NCI-H345 treated with DMSO at 0.1 percent for 48 hours (cell line): ENCODE data around the gene PPP1R12A.
A peak's percentile ranks its signal among the peaks of the same experiment; 100 is the strongest.

Experiments used
- DNase-seq: peaks from one replicate; lab custom pipeline; 2025; ENCODE audit not compliant: unreplicated experiment; lab: John Stamatoyannopoulos, UW

PPP1R12A gene

DNA sequence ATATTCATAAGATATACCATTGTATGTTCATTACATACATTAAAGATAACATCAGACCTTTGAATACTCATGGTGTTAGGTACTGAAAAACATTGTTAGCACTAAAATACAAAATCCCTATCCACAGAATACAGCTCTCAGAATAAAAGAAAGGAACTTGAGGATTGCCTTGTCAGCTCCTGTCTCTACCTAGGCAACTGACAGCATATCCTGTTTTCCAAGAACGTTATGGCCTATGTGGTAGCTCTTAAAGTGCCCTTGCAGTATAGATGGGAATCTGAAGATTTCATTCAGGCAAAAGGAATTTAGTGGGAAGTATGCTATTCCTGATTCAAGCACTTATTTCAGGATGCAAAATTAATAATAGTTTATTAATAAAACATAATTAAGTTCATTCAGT is 1.8 kb upstream of the PPP1R12A start:
- DNase-seq: no peak

DNA sequence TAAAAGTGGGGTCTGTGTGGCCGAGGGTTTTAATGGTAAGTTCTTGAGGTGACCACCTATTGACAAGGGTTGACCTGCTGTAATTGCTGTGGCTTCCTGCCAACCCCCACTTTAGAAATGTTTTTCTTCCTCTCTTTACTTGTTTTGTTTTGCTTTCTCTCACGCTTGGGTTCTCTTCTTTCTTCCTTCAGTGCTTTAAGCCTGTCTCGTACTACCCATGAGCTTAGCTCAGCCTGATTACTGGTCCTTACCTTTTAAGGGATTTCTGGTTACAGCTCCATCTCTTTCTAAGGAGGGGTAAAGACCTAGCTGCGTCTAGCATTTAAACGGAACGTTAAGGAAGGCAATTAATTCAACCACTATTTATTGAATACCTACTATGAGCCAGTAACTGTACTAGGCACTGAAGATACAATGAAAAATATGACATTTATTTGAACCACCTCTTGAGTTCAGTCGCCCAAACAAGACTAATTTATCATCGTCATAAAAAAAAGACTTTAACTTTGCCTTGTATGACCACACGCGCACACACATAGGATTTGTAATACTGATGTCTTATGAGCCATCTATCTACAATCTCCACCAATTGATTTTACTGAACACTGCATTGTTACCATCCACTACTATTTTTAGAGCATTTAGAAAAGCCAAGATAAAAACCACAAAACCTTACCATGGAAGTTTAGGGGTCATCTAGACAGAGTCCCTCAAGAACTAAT is 888 bp upstream of the PPP1R12A start:
- DNase-seq: no peak

DNA sequence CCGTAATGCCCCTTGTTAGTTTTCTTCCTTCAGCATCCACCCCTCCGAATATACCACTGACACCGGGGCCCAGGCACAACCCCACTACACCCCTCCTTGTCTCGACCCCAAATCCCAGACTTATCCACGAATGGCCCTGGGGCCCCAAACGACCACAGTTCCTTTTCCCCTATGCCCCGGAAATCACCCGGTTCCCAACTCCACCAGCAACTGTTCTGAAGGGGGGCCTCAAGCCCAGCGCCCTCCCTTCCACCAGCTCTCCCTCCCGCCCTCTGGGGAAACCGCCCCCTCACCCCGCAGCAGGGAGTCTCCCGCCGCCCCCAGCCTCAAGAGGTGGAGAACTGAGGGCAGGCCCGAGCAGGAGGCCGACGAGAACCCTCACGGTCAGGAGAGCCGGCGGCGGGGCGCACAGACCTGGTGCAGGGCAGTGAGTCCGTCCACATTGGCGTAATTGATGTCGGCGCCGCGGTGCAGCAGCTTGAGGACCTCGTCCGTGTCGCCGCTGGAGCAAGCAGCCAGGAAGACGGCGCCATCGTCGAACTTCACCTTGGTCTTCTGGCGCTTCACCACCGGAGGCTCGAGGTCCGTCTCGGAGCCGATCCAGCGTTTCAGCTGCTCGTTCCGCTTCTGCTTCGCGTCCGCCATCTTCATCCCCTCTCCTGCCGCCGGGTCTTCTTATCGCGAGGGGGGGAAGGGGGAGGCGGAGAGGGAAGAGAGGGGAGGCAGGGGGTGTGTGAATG is 446 bp downstream of the PPP1R12A start:
- DNase-seq: peak; percentile 49

DNA sequence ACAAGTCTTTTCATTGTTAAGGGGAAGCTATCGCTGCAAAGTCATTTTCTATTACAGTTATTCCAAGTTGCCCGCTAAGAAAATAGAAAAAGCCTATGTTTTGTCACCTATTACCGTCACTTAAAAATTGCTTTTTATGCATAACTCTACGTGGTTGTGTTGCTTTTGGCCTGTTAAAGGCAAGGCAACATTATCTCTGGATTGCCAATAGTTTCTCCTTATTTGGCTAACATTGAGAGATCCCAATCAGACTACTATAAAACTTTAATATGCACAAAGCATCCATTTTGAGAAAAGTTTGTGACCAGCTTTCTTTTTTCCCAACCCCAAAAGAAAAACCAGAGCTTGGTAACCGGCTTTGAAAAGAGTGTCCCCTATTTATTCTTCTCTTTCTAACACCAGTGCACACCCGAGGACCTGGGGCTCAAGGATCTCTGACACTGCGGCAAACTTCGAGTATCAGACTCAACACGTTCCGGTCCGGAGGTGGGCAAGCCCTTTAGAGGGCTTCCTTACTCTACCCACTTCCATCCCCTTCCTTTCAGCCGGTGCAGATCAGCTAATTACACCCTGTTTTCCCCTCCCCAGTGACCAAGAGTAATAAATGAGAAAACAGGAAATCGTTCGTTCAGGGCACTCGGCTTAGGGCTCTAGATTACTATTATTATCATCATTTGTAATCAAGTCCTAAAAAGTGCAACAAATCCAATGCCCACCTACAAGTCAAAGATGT is 1.2 kb downstream of the PPP1R12A start:
- DNase-seq: no peak

DNA sequence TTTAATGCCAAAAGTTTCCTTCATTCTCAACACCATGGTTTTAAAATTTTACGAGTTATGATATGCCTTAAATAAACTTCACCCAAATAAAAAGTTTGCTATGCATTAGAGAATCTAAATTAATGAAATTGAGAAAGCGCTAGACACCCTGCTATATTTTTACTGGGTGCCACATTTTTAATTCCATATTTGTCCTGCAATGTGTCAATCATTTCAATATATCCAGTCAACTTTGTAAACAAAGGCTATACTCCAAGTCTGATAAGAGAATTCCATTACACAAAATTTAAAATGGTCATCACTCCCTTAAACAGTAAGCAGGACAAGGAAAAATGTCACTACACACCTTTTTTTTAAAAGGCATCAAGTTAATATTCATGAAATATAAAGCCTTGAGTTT is 1.9 kb downstream of the PPP1R12A start:
- no peak for DNase-seq

DNA sequence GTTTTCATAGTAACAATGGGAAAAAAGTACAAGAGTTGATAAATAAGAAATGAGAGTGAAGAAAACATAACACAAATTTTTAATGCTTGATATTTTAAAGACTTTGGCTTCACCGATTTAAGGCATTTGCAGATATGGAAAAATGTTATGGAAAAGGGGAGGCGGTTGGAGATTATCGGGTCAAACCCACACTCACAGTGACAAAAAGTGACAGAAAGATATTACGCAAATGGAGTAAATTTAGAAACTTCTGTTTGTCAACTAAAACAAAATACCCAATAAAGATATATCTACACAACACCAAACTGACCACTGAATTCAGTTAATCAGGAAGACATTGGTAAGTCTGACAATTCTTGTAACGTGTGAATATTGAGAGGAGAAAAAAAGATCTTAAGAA is 2.5 kb downstream of the PPP1R12A start:
- no peak for DNase-seq

DNA sequence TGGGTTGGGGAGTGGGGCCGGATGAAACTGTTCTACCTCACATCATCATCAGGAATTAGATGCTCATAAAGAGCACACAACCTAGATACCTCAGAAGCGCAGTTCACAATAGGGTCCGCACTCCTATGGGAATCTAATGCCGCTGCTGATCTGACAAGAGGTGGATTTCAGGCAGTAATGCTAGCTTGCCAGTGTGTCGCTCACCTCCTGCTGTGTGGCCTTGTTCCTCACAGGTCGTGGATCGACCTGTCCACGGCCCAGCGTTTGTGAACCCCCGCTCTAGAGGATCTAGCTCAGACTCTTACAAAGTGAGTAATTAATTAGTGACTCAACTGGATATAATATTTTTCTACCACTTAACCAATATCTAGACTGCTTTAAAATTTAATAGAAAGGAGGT is 5.8 kb downstream of the PPP1R12A start:
- DNase-seq: no peak

DNA sequence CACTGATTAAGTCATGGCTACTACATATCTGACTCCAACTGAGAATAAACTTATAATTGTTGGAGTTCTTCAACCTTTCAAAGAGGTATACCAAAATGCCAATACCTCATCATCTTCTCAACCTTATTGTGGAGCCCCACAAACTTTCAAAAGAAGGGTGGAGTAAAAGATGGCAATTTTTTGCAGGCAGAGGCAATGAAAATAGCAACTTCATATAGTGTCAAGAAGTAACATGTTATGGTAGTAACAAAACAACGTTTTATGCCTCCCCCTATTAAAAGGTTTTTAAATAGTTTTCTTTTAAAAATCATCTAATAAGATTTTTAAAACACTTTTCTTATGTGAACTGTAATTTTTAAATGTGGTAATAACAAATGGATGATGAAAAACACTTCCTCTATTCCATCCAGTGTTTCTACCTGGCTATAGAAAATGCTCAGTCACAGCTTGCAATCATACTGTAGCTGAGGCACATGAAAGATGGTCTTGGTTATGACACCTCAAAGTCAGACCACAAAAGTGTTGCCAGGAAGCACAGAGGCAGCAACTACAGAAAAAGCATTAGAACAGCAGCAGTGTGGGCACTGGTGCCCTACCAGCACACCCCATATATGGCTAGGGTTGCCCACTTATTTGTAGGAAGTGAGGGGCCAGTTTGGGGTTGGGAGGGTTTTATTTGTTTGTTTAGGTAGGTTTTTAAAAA is 7.0 kb downstream of the PPP1R12A start:
- no peak for DNase-seq

DNA sequence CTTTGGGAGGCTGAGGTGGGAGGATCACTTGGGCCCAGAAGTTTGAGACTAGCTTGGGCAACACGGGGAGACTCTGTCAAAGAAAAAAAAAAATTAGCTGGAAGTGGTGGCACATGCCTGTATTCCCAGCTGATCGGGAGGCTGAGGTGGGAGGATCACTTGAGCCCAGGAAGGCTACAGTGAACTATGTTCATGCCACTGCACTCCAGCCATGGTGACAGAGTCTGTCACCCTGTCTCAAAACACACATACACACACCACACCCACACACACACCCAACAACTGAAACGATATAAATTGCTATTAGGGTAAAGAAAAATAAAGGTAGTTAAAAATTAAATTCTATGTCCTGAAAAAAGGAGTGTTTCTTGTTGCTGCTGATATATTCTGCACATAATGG is 7.9 kb downstream of the PPP1R12A start:
- no peak for DNase-seq

DNA sequence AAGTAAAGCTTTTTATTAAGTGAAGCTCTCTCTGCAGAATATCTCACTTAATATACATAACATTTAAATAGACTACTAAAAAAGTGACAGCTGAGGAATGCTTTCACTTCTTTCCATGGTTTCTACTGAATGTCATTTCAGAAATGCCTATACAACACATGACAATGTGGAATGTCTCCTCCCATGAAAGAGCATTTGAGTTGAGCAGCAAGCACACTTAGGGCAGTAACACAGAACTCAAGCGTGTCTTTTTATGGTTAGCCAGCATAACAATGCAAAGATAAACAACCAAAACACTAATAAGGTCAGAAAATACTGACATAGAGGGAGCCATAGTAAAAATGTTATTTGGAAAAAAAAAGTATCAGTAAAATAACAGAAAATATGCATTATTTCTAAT is 9.4 kb downstream of the PPP1R12A start:
- no peak for DNase-seq

DNA sequence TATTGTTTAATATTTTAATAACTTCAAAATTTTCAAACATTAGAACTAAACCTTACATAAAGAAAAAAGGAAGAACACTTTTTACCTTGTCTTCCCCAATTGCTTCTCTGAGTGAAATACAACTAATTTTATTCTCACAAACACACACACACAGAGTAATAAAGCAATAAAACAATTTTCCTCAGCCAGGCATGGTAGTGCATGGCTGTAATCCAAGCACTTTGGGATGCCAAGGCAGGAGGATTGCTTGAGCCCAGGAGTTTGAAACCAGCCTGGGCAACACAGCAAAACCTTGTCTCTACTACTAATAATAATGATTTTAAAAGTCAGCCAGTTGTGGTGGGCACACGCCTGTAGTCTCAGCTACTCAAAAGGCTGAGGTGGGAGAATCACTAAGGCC is 13.1 kb downstream of the PPP1R12A start:
- DNase-seq: no peak

DNA sequence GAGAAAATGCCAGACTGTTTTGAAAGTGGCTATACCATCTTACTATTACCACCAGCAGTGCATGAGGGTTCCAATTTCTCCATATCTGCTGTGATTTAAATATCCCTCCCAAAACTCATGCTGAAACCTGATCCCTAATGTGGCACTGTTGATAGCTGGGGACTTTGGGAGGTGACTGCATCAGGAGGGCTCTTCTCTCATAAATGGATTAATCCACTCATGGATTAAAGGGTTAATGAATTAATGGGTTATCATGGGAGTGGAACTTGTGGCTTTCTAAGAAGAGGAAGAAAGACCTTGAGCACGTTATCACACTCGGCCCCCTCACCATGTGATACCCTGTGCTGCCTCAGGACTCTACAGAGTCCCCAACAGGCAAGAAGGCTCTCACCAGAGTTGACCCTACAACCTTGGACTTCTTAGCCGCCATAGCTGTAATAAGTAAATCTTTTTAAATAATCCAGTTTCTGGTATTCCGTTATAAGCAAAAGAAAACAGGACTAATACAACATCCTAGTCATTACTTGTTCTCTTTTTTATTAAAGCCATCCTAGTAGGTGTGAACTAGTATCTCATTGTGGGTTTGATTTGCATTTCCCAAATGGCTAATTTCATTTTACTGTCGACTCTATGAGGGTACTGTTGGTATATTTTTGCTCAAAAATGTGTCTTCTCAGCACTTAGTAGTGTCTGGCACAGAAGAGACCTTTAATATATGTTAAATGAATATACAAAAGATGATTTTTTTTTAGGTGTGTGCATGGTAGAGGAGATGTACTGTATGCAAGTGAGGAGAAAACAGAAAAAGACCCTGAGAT is 14.3 kb downstream of the PPP1R12A start:
- no peak for DNase-seq

DNA sequence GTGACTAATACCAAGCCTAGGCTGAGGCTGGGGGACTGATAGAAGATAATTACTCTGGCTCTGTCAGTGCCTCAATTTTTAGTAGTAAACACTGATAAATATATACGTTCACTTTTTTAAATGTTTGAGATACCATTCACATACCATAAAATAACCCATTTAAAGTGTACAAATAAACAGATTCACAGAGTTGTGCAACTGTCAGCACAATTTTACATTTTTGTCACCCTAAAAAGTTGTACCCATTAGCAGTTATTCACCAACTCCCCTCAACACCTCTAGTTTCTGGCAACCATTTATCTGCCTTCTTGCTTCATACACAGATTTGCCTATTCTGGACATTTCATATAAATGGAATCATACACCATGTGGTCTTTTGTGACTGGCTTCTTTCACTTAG is 15.1 kb downstream of the PPP1R12A start:
- no peak for DNase-seq

DNA sequence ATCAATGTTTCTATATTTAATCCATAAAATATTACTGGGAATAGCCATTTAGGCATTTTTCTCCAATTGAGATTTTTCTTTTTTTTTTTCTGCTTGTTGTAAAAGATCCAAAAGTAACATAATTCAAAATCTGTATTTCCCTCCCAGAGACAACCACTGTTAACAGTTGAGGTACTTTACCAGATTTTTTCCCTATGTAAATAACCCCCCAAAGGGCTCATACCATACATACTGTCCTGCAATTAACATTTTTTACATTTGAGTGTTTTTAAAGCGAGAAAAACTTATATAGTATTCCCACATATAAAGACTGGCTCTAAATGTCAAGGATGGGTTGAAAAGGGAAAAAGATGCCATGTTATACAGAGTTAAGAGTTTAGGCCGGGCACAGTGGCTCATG is 18.1 kb downstream of the PPP1R12A start:
- no peak for DNase-seq

DNA sequence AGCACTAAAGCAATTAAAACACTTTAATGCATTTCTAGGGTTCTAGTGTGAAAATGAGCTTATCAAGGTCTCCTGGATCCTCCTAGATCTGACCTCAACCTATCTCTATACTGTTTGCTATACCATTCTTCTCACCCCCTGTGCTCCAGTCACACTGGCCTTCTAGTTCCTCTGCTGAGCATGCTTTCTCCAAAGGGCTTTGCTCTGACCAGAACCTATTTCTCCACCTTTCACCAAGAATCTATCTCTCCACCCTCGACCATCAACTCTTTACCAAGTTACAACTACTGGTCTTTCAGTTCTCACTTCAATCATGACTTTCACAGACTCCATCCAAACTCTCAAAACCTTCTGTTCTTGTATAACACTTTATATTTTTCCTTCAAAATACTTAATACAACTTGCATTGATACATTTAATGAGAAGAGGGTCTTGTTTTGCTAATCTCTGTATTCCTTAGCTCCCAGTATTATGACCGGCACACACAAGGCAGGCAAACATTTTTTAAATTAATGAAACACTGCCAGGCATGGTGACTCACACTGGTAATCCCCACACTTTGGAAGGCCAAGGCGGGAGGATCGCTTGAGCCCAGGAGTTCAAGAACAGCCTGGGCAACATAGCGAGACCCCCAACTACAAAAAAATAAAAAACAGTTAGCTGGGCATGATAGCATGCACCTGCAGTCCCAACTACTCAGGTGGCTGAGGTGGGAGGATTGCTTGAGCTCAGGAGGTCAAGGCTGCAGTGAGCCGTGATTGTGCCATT is 22.8 kb downstream of the PPP1R12A start:
- no peak for DNase-seq

DNA sequence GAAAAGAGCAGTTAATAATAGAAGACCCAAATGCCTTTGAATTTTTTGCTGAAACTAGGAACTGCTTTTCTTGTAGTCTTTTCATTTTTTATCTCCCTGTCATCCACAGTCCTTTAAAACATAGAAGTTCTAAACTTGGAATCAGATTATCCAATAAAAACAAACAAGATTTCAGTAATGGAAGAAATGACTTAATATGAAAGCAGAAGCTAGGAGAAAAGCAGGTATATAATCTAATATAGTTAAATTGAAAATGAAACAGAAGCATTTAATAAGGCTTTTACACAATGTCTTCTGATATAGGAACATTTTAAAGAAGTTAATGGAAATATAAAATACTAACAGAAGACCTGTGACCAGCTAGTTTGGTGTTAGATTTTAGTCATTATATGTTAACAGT is 26.5 kb downstream of the PPP1R12A start:
- no peak for DNase-seq

DNA sequence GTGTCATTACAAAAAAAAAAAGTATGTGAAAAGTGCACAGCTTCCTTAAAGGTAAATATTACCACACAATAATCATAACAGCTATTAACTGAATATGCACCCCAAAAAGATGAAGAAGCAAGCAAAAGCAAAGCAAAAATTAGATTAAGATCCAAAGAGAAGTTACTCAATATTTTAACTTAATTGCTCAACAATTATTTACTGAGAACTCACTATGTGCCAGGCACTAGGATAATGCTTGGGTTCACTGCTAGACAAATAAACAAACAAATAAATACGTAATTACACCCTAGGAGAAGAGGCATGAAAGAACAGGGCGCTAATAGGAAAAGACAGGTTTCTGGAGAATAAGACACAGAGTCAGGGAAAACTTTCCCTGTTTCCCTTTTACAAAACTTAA is 33.4 kb downstream of the PPP1R12A start:
- DNase-seq: no peak

DNA sequence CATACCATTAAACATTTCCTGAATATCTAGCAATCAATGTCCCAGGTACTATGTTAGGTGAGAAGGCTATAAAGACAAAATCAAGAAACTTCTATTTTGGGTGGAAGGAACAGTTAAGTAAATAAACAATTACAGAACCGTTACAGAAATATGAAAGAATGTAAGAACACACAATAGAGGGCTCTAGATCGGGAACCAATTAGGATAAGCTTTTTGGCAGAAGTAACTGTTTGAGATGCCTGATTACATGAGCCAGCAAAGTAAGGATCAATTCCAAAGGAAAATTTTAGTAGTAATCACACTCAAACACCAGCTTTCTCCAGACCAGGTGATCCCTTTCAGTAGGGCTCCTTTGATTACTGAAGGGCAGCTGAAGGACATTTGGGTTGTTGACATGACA is 33.9 kb downstream of the PPP1R12A start:
- DNase-seq: no peak

DNA sequence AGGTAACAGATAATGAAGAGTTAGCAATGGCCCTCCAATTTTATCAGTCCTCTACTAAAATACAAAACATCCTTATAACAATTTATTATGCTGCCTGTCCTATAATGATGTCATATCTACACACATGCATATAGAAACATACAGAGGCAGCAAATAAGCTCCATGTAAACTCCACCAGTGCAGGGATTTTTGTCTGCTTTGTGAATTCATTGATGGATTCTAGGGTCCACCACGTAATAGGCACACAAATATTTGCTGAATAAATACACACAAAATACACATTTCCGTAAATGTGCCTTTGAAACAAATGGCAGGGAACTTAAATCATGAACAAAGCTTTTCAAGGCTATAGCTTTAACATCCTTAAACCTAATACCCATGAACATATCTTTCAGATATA is 34.7 kb downstream of the PPP1R12A start:
- DNase-seq: no peak

DNA sequence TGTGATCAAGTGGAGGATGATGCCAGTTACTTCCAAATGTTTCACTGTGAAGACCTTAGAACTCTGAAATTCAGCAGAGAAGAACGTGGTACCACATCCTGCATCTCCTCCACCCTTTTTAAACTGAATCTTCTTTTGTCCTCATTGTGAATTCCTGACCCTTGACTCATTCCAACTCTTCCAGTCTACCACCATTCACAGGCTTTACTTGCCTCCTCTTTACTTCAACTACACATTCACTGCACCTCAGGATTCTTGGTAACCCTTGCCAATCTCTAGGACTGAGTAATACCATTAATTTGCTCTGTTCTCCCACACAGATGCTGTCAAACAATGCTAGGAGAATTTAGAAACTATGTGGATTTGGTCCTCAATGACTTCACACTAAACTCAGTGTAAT is 37.3 kb downstream of the PPP1R12A start:
- DNase-seq: no peak
